NCI-H146 treated with DMSO at 0.1 percent for 48 hours (cell line): ENCODE results near the gene BRI3.

Source experiments
- DNase-seq: peaks from one replicate; lab custom pipeline; 2025; ENCODE audit not compliant: unreplicated experiment; lab: John Stamatoyannopoulos, UW

BRI3 gene

DNA sequence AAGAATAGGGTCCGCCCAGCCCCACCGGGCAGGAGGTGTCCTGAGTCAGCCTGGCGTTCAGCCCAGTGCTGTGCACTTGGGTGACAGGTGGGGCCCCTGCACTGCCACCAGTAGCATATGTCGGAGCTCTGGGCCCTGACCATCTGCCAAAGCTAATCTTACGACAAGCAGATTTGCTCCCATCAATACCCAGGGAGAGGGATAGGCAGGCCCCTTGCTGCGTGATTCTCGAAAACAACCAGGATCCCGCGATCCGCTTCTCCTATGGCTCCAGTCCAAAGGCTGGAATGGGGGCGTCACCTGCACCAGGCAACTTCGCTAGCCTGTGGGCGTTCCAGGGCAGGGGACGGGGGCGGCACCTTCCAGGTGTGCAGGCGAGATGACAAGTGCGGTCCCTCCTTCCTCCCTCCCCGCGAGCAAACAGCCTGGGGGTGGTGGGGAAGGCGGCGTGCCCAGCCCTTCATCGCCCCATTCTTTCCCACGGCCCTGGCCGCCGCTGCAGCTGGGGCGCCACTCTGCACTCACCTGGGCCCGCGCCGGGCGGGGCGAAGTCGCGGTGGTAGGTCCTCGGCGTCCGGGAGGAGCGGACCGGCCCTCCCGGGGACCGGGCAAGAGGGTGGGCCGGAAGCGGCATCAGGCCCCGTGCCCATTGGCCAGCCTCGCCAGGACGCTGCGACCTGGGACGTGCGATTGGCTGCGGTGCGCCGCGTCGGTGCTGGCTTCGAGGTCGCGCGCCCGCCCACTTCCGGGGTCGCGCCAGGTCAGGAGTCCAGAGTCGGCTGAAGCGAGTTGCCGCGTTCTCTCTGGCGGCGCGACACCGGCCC is 29.7 kb upstream of the BRI3 start, which contains the start of gene TECPR1:
TECPR1 (minus strand) TSS at position 632 of the 824 bp plus-strand sequence. CDS start 6,086 bp downstream, outside the sequence.
- DNase-seq, result peak; percentile 86

DNA sequence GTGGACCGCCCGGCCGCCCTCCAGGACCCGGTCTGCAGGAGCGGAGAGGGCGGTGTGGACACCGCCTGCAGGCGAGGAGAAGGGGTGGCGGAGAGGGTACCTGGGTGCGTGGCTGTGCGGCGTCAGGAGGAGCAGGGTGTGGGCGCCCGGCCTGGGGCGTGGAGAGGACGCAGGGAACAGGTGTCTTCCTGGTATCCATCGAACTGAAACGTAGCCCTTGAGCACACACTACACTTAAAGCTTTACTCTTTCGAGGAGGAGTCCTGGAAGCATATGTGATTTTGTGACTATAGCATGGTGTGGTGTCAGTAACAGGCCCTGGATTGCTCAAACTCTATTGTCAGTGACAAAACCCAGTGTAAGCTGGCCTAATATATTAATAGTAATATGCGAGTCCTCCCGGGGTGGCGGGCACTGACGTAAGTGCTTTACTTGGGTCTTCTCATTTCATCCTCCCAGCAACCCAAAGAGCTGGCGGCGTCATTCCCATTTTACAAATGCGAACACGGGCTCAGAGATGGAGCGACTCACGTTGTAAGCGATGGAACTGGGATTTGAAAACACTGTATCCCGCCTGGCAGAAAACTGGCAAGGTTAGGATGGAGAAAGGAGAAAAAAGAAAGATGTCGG is 28.9 kb upstream of the BRI3 start:
- DNase-seq, result peak; percentile 37

DNA sequence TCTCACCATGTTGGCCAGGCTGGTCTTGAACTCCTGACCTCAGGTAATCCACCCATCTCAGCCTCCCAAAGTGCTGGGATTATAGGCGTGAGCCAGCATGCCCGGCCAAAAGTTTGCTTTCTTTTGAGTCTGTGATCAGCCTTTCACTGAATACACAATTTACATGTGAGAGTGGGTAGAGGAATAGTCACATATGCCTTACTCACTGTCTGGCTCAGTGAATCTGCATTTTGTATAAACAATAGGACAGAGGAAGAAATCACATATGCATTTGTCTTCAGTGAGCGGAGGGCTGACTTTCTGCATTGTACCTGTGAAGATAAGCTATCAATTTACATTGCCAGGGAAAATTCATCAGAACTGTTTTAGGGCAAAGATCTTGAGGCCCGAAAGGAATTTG is 27.0 kb upstream of the BRI3 start:
- DNase-seq, result no peak

DNA sequence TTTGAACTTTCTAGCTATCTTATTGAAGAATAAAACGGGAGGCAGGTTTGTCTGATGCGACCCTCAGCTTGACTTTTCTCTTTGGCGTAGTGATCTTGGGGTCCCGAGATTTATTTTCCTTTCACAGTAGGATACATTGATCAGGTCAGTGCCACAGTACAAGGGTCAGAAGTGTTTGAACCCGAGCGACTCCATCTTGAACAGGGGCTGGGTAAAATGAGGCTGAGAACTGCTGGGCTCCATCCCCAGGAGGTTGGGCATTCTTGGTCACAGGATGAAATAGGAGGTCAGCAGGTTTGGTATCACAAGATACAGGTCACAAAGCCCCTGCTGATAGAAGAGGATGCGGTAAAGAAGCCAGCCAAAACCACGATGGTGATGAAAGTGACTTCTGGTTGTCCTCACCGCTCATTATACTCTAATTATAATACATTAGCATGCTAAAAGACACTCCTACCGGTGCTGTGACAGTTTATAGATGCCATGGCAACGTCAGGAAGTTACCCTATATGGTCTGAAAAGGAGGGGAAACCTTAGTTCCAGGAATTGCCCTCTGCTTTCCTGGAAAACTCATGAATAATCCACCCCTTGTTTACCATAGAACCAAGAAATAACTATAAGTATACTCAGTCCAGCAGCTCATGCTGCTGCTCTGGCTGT is 26.4 kb upstream of the BRI3 start:
- no peak for DNase-seq

DNA sequence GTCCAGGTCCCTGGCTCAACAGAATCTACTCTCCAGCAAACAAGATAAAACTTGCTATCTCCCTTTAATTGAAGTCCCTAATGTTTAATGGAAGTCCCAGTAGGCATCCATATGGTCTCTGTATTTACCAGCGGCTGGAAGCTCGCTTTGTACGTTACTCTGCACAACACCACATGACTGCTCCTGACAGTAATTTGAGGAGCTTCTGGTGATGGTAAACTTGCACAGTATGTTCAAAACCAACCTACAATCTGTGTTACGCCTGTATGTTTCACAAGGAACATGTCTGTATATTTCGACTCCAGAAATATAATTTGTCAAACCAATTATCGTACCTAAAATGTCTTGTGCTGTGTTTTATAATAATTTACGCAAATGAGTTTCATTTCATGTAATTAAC is 25.1 kb upstream of the BRI3 start:
- no peak for DNase-seq

DNA sequence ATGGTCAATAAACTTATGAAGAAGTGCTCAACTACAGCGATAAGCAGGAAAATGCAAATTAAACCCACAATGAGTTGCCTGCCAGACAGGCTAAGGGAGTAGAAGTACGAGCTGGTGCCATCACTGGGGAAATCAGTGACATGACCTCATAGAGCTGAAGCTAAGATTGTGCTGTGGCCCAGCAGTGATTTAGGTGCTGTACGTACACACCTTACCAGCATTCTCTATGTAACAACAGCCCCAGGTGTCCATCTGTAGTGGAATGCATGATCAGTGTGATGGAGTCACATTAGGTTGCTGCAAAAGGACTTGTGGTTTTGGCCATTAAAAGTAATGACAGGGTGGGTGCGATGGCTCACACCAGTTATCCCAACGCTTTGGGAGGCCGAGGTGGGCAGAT is 23.8 kb upstream of the BRI3 start:
- DNase-seq, result no peak

DNA sequence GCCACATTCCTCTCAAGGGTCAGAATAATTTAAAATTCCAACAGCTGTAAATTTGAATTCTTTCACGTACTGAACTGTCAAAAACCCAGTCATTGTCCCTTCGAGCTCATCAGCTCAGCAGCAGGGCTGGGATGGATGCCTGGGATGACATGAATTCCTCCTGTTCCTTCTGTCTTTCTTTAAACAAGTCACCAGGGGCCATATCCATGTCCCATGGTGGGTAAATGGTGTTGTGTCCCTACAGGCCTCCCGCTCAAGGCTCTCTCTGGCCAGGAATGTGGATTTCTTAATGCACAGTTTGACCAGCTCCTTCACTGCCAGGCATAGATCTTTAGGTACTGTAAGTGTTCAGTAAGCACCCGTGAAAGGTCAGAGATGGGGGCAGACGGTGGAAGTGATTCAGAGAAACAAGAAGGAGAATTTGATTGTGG is 15.6 kb upstream of the BRI3 start:
- DNase-seq, result no peak

DNA sequence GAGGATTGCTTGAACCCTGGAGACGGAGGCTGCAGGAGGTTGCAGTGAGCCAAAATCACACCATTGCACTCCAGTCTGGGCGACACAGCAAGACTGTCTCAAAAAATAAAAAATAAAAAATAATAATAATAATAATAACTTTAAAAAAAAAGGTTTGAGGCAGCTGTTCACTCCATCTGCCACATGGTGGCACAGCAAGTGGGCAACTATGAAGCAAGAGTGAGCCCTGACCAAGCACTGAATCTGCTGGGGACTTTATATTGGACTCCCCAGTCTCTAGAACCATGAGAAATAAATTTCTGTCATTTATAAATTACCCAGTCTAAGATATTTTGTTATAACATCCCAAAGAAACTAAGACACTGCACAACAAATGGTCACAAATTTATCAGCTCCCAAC is 14.6 kb upstream of the BRI3 start:
- DNase-seq, result no peak

DNA sequence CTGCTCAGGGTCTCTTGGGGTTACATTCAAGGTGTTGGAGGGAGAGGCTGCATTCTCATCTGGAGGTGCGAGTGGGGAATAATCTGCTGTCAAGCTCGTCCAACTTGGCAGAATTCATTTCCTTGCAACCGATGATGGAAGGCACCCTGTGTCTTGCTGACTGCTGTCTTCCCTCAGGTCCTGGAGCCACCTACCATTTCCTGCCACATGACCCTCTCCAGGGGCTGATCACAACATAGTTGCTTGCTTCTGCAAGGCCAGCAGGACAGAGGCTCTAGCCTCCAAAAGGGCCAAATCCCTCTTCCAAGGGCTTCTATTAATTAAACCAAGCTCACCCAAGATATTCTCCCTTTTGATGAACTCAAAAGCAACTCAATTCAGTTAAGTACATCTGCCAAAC is 14.2 kb upstream of the BRI3 start:
- no peak for DNase-seq

DNA sequence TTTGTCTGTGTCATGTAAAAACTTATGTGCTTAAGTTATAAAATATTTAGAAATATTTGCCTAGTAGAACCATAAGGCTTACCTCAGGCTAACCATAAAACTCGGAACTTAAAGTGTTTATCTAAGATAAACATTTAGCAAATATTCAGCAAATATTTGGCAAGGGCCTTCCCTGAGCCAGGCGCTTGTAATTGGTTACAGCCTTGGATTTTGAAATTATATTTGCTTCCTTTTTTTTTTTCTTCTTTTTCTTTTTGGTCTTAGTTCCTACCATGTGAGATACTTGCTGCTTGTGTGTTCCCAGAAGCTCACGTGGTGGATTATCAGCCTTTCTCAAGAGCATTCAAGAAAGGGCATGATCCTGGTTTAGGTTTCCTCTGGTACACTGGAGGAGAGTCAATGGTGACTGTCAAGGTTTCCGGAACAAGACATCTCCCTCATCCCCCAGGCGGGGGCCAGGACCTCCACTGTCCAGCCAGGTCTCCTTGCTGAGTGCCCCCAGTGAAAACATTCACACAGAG is 5.2 kb upstream of the BRI3 start:
- no peak for DNase-seq

DNA sequence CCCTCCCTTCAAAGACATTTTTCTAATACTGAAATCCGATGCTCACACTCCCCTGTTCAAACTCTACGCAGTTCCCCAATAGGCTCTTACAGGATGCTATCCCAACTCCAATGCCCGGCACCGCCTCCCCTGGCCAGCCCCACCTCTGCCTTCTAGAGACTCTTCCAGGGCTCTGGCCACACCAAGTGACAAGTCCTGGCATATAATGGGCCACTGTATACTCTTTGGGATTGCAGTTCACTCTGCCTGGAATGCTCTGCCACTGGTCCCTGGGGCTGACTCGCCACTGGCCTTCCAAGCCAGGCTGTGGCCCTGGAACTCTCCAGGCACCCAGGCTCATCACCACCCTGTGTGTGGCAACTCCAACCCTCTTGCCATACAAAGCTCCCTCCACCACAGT is 3.1 kb upstream of the BRI3 start:
- DNase-seq, result no peak

DNA sequence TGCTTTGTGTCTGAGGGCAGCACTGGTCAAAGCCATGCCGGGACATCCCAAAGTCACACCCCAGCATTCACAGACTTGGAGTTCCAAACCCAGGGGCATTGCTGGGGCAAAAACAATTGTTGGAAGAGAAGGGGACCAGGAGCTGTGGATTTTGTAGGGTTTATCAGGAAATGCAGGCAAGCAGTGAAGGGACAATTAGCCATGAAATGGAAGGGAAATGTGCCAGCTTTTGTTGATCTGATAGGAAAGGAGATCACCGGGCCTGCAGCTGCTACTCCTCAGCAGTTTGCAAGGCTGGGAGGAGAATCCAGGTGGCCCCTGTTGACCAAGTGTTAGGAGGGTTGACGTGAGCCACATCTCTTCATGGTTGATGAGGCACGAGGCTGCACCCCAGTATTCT is 2.5 kb upstream of the BRI3 start:
- DNase-seq, result peak; percentile 13

DNA sequence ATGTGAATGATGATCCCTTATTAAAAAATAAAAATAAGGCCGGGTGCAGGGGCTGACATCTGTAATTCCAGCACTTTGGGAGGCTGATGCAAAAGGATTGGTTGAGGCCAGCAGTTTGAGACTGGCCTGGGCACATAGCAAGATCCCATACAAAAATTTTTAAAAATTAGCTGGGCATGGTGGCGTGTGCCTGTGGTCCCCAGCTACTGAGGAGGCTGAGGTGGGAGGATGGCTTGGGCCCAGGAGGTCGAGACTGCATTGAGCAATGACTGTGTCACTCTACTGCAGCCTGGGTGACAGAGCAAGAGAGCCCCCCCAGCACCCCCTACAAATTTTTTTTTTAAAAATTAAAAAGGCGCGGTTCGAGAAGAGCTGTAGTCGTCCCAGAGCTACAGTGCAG is 1.2 kb upstream of the BRI3 start:
- DNase-seq, result no peak

DNA sequence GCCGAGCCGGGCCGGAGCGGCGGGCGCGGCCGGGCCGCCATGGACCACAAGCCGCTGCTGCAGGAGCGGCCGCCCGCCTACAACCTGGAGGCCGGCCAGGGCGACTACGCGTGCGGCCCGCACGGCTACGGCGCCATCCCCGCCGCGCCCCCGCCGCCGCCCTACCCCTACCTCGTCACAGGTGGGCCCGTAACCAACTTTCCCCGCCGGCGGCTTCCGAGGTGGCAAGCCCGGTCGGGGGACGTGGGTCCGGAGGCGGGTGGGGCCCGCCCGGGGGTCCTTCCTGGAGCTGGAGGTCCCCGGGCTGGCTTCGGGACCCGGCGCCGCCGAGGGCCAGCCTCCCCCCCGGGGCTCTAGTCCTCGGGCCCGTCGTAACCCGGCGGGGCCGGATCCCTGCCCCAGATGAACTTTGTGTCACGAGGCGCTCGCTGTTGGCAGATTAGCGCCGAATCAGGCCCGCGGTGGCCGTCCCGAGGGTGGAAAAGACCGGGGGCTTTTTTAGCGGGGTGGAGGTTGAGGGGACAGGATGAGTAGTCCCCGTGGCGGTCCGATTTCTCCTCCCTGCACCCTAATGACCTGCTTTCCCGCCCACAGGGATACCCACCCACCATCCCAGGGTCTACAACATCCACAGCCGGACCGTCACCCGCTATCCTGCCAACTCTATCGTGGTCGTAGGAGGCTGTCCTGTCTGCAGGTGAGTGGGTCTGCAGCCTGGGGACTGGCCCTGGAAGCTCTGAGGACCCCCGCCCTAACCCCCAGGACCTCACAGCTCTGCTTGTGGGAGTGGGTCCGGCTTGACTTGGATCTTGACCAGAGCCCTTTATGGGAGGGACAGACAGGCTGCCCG is 496 bp downstream of the BRI3 start:
- no peak for DNase-seq

DNA sequence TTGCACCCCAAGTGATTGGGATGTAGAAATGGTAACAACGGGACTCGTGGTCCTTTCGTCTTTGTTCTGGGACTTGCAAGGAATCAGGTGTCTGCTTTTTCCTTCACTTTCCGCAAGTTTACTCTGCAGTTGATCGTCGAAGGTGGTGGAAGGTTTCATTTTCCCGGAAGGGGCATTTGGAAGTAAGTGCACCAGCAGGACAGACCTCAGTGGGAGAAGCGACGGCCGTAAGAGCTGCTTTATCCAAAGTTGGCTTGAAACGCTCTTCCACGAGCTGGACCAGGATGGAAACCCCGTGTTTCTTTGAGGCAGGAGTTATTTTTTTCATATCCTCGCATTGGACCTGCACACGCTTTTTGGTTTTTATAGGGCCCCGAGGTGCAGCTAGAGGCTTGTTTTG is 1.2 kb downstream of the BRI3 start:
- DNase-seq, result no peak

DNA sequence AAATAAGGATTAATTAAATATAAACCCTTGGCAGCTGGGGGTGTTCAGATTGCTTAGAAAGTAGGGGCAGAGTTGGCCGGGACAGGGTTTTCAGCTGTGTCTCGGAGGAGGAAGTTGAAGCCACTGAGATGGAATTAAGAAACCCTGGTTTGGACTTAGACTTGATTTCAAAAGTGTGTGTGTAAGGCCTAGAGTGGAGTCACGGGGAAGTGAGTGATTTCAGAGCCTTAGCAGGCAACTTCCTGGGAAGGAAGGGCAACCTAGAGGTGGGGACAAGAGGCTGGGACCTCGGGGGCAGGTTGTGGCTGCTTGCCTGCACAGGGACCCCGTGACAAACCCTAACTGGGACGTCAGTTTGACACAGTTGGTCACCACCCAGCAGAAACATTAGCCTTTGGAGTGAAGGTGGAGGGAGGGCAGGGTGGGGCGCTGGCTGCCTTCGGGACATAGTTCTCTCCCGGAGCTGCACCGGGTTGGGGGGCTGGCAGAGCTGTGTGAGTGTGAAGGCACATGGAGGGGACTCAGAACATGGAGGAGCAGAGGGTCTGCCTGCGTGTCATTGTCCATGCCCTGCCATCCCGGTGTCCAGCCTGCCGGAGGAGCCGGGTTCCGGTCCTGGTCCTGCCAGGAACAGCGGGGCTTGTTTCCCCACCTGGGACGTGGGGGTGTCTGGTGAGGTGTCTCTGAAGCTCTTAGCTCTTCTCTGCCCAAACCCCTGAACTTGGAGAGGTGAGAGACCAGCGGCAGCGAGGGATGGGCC is 1.8 kb downstream of the BRI3 start:
- DNase-seq, result no peak

DNA sequence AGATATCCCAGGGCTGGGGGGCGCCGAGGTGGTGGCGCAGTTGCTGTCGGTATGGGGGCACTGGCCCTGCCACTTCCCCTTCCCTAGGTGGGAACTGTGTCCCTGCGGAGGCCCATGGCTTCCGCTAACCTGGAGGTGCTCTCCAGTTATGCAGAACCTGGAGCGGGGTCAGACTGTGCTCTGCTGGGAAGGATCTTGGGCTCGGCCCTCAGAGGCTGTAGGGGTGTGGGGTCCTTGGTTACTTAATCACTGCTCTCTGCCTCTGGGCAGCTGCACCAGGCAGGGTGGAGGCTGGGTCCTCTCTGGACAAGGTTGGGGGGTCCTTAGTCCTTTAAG is 2.4 kb downstream of the BRI3 start:
- DNase-seq, result no peak

DNA sequence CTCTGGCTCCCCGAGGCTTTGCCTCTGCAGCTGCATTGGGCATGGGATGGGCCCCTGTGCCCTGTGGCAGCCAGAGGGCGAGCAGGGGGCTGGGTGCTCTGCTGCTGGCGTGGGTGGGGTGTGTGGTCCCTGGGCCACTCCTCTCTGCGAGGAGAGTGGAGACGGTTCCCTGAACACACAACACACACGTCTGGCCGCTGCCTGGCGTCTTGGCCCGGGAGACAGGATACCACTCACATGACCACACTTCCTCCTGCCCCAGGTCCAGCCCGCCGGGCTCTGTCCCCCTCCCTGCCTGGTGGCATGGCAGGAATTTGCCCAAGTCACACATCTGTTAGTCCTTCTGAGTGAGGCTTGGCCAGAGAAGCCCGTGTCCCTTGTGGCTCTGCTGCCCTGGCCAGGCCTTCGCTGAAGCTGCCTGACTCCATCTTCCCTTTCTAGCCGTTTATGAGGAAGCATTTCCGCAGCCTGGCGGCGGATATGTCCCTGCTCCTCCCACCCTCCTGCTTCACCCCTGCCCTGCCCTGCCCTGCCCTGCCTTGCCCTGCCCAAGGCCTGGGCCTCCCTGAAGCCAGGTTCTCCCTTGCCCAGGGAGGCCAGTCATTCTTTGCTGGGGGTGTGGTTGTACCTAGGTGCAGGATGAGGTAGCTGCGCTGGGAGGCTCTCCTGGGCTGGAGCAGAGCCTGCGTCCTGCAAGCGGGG is 3.0 kb downstream of the BRI3 start:
- DNase-seq, result no peak

DNA sequence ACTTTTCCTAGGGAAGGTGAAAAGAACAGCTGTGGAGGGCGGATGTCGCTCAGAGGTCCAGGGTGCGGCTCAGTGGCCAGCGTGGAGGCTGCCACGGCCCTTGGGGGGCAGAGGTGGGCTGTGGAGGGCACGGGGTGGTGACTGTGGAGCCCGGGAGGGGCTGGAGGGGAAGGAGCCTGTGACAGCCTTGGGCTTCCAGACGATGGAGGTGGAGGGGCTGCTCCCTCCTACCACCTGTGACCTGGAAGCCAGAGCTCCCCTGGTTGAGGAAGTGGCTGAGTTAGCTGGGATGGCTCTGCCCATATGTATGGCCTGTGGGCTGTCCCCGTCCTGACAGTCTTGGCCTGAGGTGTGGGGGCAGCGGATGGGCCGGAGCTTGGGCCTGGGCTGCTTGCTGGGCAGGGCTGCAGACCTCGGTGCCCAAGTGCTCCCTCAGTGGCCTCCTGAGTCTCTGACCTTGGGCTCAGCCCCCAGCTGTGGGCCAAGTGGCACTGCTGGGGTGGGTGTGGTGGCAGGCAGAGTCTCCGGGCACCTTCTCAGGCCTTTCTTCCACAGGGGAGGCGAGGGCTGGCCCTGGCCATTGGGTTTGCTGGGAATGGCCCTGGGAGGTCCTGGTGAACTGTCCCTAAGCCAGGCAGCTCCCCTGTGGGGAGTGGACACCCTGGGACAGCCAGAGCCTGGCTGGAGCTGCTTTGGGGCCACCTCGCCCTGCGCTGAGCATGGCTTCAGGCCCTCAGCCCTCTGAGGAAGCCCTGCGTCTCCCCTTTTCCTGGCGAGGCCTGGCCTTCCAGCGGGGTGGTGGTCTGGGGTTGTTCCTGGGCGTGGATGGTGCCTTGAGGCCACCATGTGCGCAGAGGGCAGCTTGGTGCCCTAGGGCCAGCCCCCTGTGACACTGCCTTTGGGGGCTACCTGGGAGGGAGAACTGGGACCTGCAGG is 3.9 kb downstream of the BRI3 start:
- DNase-seq, result no peak
